Activated CD8-positive, alpha-beta memory T cell treated with anti-CD3 and anti-CD28 coated beads for 36 hours (primary cell): Measurements from ENCODE around the gene TRIM46. TPM values are rescaled to one million over a fixed set of nuclear protein-coding genes. Genes with fewer than 3 reads are reported as not detected.

Source experiments
- CTCF ChIA-PET: fragments of 350-600 bp; sonication (Branson Sonifier 250); formaldehyde crosslinking; loops from one replicate; lab custom pipeline; 2021; ENCODE audit warnings: antibody characterized with exemption; lab: Charles Lee
- POLR2A ChIA-PET: fragments of 350-600 bp; sonication (Branson Sonifier 250); formaldehyde crosslinking; loops from one replicate; lab custom pipeline; 2021; ENCODE audit warnings: antibody characterized with exemption; lab: Charles Lee
- total RNA-seq, 2 experiments: library from RNA; stranded (reverse); gene quantifications; one replicate each; pipeline ENCODE4 v1.2.3, GENCODE V29; 2021

Gene TRIM46, protein sequence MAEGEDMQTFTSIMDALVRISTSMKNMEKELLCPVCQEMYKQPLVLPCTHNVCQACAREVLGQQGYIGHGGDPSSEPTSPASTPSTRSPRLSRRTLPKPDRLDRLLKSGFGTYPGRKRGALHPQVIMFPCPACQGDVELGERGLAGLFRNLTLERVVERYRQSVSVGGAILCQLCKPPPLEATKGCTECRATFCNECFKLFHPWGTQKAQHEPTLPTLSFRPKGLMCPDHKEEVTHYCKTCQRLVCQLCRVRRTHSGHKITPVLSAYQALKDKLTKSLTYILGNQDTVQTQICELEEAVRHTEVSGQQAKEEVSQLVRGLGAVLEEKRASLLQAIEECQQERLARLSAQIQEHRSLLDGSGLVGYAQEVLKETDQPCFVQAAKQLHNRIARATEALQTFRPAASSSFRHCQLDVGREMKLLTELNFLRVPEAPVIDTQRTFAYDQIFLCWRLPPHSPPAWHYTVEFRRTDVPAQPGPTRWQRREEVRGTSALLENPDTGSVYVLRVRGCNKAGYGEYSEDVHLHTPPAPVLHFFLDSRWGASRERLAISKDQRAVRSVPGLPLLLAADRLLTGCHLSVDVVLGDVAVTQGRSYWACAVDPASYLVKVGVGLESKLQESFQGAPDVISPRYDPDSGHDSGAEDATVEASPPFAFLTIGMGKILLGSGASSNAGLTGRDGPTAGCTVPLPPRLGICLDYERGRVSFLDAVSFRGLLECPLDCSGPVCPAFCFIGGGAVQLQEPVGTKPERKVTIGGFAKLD
- total RNA-seq: 1 to 10 TPM; 7.3 to 7.8 TPM

DNA sequence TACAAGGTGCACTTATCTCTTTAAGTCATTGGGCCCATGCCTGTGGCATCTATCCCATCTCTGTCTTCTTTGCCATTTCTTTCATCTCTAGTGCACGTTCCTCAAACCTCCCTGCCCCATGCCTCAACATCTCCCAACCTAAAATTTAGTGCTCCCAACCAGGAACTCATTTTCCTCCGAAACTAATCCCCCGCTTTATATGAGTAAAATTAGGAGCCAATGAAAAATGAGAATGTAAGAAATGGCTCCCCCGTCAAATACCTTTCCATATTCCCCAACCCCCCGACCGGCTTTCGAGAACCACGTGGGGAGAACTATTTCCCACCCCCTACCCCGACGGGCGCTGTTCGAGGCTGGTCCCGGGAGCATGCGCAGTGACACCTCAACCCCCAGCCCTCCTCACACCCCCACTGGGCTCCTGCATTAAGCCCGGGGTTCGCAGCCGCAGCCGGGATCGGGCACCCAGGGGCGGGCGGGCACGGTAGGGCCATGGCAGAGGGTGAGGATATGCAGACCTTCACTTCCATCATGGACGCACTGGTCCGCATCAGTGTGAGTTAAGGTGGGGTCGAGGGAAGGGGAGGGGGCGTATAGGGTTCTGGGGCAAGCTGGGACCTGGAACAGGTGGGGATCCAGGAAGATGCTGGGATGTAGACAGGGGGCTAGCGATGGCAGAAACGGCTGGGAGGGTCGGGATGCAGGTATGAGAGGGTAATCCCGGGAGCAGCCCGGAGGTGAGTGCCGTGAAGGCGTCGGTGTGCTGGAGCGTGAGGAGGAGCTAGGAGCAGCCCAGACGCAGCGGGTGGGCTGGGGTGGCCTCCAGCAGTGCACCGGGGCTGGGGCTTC is at the start of gene TRIM46:
TRIM46 (plus strand) TSS at position 372 of the 846 bp plus-strand sequence; CDS start at position 490, 118 bp downstream.
- CTCF ChIA-PET: interaction anchor here (0.6 to 10.5 kb wide), 28 partner anchors 20 to 788 kb away, joined by 3 to 94 read pairs (median 4); partner anchors contain the start of genes DPM3, MTX1 and THBS3
- POLR2A ChIA-PET: interaction anchor here (0.8 to 2.1 kb wide), 9 partner anchors 9 to 237 kb away, joined by 3 to 11 read pairs (median 3); partner anchors contain the start of genes PMVK and SLC50A1

DNA sequence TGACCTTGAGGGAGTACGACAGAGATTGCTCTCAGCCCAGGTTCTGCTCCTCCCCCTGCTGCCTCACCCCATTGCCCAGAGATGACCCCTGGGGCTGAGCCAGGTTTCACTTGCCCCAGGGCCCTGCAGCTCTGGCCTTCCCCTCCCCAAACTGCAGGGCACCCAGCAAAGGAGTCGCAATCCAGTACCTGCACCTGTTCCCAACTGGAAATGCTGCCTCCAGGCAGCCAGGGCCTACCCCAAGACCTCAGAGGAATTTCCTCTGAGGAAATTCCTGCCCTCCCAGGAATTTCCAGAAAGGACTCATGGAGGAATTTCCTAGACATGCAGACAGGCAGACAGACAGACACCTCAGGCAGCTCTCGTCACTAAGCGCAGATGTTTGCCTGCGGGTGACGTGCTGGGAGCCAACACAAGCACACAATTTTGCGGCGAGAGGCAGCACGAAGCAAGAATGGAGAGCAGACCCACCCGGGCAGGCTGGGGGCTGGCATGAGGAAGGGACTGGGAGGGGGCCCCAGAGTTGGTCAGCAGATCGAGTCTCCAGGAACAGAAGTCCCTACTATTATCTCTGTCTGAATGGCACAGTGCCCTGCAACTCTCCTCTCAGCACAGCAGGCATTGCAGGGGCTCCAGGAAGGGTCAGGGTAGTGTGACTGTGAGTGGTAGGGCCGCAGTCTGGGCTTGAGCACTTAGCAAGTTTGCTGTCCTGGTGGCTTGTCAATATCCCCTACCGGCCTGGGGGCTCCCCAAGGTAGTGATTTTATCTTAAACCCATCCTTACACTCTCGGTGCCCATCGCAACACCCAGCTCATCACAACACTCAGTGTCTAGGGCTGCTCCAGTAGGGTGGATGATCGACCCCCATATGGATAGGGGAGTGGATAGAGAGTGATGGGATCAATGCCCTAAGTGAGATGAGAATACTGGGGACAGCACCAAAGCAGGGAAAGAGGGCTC is 48.9 kb upstream of the TRIM46 start:
- ChIA-PET POLR2A (no interaction called here), CTCF (interaction anchor here (1.0 to 2.5 kb wide), 5 partner anchors 33 to 259 kb away, joined by 4 to 9 read pairs (median 4); partner anchors contain the start of gene KRTCAP2)

DNA sequence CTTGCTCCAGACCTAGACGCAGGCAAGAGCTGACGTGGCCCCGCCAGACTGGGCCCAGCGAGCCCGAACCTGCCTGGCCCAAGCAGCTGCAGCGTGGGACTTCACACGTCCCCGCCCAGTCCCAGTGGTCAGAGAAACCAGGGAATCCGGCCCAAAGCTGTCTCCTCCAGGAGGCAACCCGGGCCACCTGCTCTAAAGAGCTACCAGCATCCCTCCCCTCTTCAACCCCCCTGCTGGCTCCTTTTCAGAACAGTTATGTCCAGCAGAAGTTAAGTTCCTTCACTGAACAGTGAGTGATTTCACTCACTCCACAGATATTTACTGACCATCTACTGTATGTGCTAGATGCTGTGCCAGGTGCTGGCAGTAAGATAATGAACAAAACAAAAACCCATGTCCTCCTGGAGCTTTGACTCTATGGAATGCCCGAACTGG is 48.1 kb upstream of the TRIM46 start:
- CTCF ChIA-PET: interaction anchor here (1.0 to 2.5 kb wide), 5 partner anchors 34 to 260 kb away, joined by 4 to 9 read pairs (median 4); partner anchors contain the start of gene KRTCAP2
- POLR2A ChIA-PET: no interaction called here

DNA sequence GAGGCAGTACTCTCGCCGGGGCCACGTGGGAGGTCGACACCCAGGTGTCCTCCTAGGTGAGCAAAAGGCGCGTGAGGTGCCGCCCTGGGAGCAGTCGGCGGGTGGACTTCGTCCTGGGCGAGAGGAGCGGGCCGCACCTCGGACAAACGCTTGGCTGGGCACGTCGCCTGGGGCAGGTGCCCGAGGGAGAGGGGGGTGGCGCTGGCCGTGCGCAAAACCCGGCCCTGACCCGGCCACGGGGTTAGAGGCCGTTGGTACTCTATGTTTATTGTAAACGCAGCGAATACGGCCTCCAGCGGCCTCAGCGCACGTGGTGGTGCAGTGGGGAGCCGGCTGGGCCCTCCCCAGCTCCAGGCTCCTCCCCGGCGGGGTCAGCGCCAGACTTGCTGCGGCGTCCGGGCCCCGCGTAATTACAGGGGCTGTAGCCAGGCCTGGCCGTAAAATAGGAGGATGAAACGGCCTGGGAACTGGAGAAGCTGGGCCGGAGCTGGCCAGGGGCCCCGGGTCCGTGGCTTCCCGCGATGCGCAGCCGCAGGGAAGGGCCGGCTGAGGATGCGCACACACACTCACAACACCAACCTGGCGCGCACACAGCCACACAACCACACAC is 47.6 kb upstream of the TRIM46 start:
- CTCF ChIA-PET: interaction anchor here (1.0 to 2.5 kb wide), 5 partner anchors 35 to 260 kb away, joined by 4 to 9 read pairs (median 4); partner anchors contain the start of gene KRTCAP2
- POLR2A ChIA-PET: no interaction called here

DNA sequence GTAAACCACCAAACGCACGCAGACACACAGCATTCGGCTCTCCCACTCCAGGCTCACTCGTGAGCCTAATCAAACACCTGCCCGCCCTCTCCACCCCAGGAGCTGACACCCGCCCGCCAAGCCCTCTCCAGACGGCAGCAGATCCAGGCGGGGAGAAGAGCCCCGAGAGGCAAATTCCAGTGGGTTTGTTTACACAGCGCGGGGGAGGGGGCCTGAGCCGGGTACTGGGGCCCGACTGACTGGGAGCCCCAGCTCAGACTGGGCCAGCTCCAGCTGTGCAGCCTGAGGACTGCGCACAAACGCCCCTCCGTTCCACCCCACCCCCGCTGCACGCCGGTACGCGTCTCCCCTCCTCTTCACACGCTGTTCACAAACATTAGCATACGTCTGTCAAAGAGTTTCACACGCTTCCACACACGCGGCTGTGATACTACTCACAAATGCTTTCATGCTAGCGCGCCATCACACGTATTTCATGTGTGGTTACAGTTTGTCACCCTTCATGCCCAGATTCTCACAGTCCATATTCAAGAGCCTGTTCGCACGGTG is 47.0 kb upstream of the TRIM46 start:
- ChIA-PET POLR2A (no interaction called here), CTCF (interaction anchor here (1.6 to 4.4 kb wide), 2 partner anchors 35 to 41 kb away, joined by 4 to 14 read pairs; no protein-coding TSS in a partner anchor)

DNA sequence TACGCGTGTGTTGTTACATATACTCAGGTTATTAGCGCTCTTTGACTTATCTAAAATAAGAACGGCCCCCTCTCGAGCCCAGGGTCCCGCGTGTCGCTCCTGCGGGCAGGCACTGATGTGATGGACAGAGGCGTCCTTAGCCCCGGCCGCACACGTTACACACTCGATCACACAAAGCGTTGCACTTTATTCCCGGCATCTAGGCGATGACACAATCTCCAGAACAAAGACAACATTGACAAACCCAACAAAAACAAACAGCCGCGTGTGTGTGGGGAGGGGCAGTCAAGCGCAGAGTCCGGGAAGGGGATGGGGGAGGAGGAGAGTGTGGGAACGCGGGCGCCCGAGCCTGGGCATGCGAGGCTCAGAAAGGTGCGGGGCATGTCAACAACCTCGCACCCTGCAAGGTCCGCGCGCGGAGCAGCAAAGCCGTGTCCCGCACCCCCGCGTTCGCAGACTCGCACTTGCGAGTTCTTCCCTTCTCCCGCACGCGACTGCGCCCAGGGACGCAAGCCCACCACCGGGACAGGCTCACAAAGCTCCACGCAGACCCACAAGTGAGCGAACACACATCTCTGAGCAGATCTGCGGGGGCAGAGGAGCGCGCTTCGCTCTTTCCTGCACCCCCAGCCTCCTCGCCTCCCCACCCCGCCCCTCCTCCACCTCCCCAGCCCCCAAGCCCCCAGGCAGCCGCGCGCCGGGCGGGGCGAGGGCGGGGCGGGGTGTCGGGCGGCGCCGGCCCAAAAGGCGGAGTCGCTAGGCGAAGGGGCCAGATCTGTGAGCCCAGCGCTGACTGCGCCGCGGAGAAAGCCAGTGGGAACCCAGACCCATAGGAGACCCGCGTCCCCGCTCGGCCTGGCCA is 46.3 kb upstream of the TRIM46 start, which contains the start of gene EFNA1:
EFNA1 (plus strand) TSS at position 772 of the 862 bp plus-strand sequence. CDS start 102 bp downstream, outside the sequence.
- POLR2A ChIA-PET: no interaction called here
- CTCF ChIA-PET: interaction anchor here (2.5 to 4.4 kb wide), 2 partner anchors 36 to 40 kb away, joined by 8 to 14 read pairs; no protein-coding TSS in a partner anchor

DNA sequence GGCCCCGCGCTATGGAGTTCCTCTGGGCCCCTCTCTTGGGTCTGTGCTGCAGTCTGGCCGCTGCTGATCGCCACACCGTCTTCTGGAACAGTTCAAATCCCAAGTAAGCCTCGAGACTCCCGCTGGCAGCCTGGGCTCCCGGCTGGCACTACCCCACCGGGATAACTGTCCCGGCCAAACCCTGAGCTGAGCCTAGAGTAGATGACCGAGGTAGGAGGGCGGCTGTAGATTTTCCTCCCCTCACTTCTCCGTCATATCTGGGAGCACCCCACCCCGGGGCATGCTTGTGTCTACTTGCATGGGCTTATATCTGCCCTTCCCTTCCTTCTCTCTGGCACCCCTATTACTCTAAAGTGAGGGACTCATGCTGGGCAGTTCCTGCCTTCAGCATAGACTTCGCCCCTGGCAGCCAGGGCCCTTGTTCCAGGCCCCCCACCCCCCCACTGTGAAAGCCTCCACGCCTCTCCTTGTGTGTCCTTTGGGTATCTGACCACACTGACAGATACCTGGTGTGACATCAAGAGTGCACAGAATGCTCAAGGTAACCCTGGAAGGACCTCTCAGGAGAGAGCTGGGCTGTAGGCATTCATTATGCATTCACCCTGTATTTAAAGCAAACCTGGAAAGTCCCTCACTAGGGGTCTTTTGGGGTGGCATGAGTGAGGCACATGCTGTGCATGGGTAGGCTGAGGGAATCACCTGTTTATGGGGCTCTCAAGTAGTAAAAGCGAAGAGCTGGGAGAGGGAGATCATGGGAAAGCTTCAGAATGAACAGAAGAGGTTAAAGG is 45.5 kb upstream of the TRIM46 start:
- ChIA-PET CTCF (interaction anchor here (1.0 to 4.4 kb wide), 4 partner anchors 36 to 45 kb away, joined by 3 to 14 read pairs (median 6); partner anchors contain the start of gene KRTCAP2), POLR2A (no interaction called here)

DNA sequence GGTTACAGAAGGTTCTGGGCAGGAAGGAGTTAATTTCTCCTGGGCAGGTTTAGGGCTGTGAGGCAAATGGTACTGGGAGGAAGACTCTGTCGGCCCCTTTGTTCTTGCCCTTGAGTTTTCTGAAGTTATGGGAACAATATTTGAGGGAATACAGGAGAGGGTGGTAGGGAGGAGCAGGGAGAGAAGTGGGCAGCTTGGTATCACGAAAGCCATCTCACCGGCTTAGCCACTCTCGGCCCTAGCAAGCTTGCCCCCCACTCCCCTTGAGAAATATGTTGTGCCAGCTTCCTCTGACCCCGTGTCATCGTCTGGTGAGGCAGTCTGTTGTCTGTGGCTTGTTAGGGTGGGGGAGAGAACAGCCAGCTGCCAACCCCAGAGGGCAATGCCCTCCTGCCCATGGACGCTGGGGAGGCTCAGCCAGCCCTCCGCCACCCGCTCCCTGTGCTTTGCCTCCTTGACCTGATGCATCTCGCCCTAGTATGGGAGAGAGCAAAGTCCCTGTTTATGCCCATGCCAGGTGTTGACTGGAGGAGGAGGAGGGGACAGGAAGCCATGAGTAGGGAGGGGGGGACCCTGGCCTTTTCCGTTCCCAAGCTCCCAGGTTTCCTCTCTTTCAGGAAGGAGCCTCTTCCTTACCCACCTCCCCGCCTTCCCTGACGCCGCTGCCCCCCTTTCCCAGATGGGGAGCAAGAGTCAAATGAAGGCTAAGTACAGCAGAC is 44.7 kb upstream of the TRIM46 start:
- POLR2A ChIA-PET: no interaction called here
- CTCF ChIA-PET: interaction anchor here (0.7 to 4.4 kb wide), 5 partner anchors 37 to 113 kb away, joined by 3 to 14 read pairs (median 4); partner anchors contain the start of gene KRTCAP2

DNA sequence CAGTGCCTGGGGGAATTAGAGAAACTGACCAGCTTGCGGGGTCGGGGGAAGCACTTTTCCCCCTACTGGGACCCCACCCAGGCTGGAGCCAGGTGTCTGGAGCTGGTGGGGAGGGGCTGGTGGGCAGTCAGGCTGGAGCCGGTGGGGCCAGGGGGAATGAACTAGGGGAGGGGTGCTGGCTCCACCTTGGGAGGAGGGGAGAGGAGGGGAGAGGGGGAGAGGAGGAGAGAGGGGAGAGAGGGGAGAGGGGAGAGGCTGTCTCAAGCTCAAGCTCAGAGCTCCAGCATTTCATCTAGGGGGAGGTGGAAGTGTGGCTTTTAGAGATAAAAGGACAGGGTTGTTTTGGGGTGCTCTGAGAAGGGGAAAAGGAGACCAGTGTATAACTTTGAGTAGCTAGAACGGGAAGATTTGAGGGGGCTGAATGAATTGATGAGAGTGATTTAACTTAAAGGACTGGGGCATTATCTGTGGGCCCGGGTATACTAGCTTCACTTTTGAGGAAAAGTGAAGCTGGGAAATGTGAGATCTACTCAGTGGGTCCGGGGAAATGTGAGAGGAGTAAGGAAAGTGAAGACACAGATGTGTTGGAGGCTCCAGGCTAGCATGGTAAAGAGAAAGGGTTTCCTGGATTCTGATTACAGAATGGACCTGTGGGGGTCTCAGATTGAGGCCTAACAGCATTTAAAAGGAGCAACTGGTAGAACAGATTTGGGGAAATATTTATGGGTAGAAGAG is 43.2 kb upstream of the TRIM46 start:
- CTCF ChIA-PET: interaction anchor here (0.8 to 4.4 kb wide), 4 partner anchors 37 to 42 kb away, joined by 3 to 14 read pairs (median 5); partner anchors contain the start of gene KRTCAP2
- POLR2A ChIA-PET: no interaction called here

DNA sequence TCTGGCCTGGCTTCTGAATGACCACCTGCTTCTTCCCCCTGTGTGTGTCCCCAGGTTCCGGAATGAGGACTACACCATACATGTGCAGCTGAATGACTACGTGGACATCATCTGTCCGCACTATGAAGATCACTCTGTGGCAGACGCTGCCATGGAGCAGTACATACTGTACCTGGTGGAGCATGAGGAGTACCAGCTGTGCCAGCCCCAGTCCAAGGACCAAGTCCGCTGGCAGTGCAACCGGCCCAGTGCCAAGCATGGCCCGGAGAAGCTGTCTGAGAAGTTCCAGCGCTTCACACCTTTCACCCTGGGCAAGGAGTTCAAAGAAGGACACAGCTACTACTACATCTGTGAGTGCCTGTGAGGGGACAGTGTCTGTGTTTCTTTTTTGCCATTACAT is 42.4 kb upstream of the TRIM46 start:
- POLR2A ChIA-PET: no interaction called here

DNA sequence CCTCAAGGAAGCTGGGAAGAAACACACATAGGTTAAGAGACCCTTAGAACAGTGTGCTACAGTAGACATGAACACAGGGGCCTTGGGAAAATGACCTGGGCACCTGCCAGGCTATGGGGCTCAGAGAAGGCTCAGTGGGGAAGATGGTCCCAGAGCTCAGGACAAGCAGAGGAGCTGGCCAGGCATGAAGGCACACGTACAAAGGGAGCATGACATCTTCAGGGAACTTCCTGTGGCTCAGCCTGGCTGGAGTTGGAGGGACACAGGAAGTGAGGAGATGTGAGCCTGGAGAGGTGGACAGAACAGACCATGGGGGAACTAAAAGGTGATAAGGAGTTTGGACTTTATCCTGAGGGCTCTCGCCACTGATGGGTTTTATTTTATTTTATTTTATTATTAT is 41.8 kb upstream of the TRIM46 start:
- ChIA-PET CTCF (interaction anchor here (1.2 kb wide), 1 partner anchor 41 kb away, joined by 3 read pairs; the partner anchor contains the start of gene KRTCAP2), POLR2A (no interaction called here)

More for the DNA sequence above, 42.4 kb upstream of the TRIM46 start:
- CTCF ChIA-PET: interaction anchor here (1.0 kb wide), 1 partner anchor 41 kb away, joined by 3 read pairs; the partner anchor contains the start of gene KRTCAP2

DNA sequence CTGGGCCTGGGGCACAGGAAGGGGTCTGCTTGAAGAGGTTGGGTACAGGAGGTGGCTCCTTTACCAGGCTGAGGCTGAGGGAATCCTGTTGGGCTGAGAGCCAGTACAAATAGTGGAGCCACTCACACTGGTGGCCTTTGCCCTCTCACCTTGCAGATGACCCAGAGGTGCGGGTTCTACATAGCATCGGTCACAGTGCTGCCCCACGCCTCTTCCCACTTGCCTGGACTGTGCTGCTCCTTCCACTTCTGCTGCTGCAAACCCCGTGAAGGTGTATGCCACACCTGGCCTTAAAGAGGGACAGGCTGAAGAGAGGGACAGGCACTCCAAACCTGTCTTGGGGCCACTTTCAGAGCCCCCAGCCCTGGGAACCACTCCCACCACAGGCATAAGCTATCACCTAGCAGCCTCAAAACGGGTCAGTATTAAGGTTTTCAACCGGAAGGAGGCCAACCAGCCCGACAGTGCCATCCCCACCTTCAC is 39.8 kb upstream of the TRIM46 start:
- ChIA-PET POLR2A (no interaction called here), CTCF (interaction anchor here (1.4 to 4.0 kb wide), 5 partner anchors 13 to 48 kb away, joined by 3 to 16 read pairs (median 8); partner anchors contain the start of gene KRTCAP2)

DNA sequence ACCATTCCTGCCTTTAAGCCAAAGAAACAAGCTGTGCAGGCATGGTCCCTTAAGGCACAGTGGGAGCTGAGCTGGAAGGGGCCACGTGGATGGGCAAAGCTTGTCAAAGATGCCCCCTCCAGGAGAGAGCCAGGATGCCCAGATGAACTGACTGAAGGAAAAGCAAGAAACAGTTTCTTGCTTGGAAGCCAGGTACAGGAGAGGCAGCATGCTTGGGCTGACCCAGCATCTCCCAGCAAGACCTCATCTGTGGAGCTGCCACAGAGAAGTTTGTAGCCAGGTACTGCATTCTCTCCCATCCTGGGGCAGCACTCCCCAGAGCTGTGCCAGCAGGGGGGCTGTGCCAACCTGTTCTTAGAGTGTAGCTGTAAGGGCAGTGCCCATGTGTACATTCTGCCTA is 39.3 kb upstream of the TRIM46 start:
- POLR2A ChIA-PET: no interaction called here
- CTCF ChIA-PET: interaction anchor here (1.0 to 4.0 kb wide), 6 partner anchors 33 to 60 kb away, joined by 5 to 16 read pairs (median 8); partner anchors contain the start of gene KRTCAP2
